AG04450 (cell line): ENCODE data around the gene SEMA5A. TPM values are rescaled to one million over a fixed set of nuclear protein-coding genes. Genes with fewer than 3 reads are reported as not detected.

Experiments used
- CTCF ChIA-PET: fragments of 300-600, 350-600 bp; formaldehyde crosslinking; extraction: SDS; loops from one replicate; lab custom pipeline; 2022; ENCODE audit warnings: antibody characterized with exemption, inconsistent platforms; lab: Charles Lee
- POLR2A ChIA-PET: fragments of 350-600 bp; formaldehyde crosslinking; extraction: SDS; loops from one replicate; lab custom pipeline; 2021; ENCODE audit warnings: antibody characterized with exemption, inconsistent platforms; lab: Yijun Ruan, JAX
- DNase-seq: peaks from one replicate; pipeline ENCODE4 v3.0.0-alpha.2; 2011; ENCODE audit warnings: low read depth, low spot score
- H3K27ac ChIP-seq: one replicate; pipeline ENCODE4 v1.5.1; 2012; ENCODE audit warnings: low read depth, low read length, control low read depth
- H3K27me3 ChIP-seq: one replicate; pipeline ENCODE4 v1.6.0; 2012; ENCODE audit warnings: low read length; ENCODE audit not compliant: control insufficient read depth, insufficient read depth
- H3K4me3 ChIP-seq: 2 replicates; pipeline ENCODE4 v1.5.1; 2011; ENCODE audit warnings: mild to moderate bottlenecking, low read depth, low read length, control low read depth
- H3K9me3 ChIP-seq: 2 replicates; pipeline ENCODE4 v1.5.1; 2012; ENCODE audit warnings: low read length; ENCODE audit not compliant: control insufficient read depth, insufficient read depth
- polyA plus RNA-seq: library from polyadenylated mRNA; depleted of rRNA; stranded (reverse); fragments of >200 nt; gene quantifications from 2 replicates; pipeline ENCODE4 v1.2.3, GENCODE V29; 2011
- TF ChIP-seq, protein P1 (sequence below): IDR thresholded peaks from 2 replicates; pipeline ENCODE4 v1.5.1; 2011; ENCODE audit warnings: low read depth, low read length, control low read depth, inconsistent platforms

The SEMA5A gene
- polyA plus RNA-seq, 1 experiment: 31.8 TPM

DNA sequence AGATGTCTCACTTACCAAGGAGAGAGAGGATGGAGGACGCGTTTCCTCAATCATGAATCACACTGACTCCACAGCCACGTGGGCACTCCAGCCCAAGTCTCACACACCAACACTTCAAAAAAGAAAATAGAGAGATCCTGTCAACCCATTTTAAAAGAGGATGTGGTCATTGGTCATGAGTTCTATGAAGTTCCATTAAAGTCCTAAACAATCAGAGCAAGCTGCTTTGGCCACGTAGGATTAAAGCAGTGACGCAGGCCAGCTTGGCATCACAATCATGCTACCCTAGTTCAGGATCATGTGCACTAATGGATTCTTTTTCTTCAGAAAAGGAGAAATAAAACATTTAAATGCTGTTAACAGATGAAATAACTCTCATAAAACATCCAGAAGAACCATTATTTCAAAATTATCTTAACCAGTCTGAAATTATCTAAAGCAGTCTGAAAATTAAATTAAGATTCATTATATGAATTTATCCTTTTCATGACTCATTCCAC is 108.1 kb downstream of the SEMA5A start:
- CTCF ChIA-PET: no interaction called here
- TF ChIP-seq, protein P1, sequence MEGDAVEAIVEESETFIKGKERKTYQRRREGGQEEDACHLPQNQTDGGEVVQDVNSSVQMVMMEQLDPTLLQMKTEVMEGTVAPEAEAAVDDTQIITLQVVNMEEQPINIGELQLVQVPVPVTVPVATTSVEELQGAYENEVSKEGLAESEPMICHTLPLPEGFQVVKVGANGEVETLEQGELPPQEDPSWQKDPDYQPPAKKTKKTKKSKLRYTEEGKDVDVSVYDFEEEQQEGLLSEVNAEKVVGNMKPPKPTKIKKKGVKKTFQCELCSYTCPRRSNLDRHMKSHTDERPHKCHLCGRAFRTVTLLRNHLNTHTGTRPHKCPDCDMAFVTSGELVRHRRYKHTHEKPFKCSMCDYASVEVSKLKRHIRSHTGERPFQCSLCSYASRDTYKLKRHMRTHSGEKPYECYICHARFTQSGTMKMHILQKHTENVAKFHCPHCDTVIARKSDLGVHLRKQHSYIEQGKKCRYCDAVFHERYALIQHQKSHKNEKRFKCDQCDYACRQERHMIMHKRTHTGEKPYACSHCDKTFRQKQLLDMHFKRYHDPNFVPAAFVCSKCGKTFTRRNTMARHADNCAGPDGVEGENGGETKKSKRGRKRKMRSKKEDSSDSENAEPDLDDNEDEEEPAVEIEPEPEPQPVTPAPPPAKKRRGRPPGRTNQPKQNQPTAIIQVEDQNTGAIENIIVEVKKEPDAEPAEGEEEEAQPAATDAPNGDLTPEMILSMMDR: no peak
- POLR2A ChIA-PET: no interaction called here

DNA sequence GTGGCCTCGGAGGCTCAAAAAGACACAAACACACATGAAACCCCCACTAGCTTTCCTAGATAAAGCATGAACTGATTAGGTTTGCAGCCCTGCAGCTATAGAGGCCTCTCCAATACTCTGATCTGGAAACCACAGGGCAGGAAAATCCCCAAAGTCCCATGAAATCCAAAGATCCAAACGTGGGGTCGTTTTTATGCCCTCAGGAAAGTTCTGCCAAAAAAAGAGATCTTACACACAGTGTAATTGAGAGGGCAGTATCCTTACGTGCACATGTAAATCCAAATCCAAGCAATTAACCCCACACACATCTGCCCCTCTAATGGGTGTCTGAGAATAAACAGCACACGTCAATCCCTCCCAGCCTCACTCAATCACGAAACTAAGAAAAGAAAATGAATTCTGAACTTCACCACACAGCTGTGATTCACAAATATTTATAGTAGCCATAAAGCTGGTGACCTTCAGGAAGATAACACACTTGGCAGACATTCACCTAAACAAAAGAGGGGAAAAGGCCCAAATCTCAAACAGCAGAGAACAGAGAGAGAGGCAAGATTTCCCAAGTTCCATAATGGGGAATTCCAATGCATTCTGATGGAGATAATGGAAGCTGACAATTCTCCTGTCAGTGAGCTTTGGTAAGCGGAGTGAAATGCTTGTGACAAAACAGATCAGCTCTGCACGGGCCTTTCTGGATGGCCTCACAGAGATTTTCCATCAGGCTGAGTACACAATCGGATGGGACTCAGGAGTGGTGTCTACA is 114.2 kb downstream of the SEMA5A start:
- TF ChIP-seq, protein P1: no peak
- Histone ChIP-seq H3K4me3 (no peak overlapping the region), H3K27ac (peak overlapping the region; percentile 76), H3K9me3 (no peaks in the 10 kb centered on the region), H3K27me3 (no peaks in the 10 kb centered on the region)
- DNase-seq: no peak
- CTCF ChIA-PET: interaction anchor here (0.5 kb wide), 1 partner anchor 150 kb away, joined by 3 read pairs; no protein-coding TSS in a partner anchor
- POLR2A ChIA-PET: interaction anchor here (0.8 to 1.0 kb wide), 2 partner anchors 51 to 974 kb away, joined by 3 read pairs; no protein-coding TSS in a partner anchor

More for the DNA sequence above, 108.1 kb downstream of the SEMA5A start:
- H3K27me3 ChIP-seq: no peaks in the 10 kb centered on the region
- DNase-seq: no peak
- no peak overlapping the region for H3K4me3 ChIP-seq
- no peak overlapping the region for H3K27ac ChIP-seq
- H3K9me3 ChIP-seq: no peaks in the 10 kb centered on the region

DNA sequence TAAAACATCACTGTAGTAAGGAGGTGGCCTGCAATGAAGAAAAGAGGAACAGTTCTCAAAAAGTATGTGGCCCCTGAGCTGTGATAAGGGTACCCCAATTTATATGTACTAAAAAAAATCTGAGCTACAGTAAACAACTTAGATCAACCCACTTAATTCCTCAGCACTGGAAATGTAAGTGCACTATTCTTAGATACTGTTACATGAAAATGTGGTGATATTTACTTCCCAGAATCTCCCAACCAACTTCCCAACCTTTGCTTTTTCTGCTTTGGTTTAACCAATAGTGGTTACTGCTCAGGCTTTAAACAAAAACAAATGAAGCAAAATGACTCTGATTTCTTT is 114.8 kb downstream of the SEMA5A start:
- peak overlapping the region; percentile 76 for H3K27ac ChIP-seq
- DNase-seq: no peak
- H3K27me3 ChIP-seq: no peaks in the 10 kb centered on the region
- H3K4me3 ChIP-seq: no peak overlapping the region
- POLR2A ChIA-PET: interaction anchor here (0.8 kb wide), 1 partner anchor 974 kb away, joined by 3 read pairs; no protein-coding TSS in a partner anchor
- H3K9me3 ChIP-seq: no peaks in the 10 kb centered on the region
- TF ChIP-seq, protein P1: no peak
- CTCF ChIA-PET: interaction anchor here (0.7 kb wide), 1 partner anchor 315 kb away, joined by 3 read pairs; no protein-coding TSS in a partner anchor

DNA sequence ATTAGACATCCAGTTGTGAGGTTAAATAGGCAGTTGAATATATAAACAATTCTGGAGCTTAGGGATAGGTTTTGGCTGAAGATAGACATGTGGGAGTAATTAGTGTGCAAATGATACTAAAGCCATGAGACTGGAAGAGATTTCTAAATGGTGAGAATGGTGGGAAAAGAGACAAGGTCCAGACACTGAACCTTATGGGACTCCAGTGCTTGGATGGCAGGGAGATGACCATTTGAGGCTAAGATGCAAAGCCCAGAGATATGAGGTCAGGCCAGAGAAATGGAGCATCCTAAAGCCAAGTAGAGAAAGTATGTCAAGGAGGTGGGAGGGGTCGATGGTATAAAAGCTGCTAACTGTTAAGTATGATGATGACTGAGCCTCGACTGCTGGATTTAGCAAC is 115.6 kb downstream of the SEMA5A start:
- TF ChIP-seq, protein P1: no peak
- POLR2A ChIA-PET: no interaction called here
- no peak overlapping the region for H3K27ac ChIP-seq
- CTCF ChIA-PET: no interaction called here
- no peaks in the 10 kb centered on the region for H3K27me3 ChIP-seq
- H3K4me3 ChIP-seq: no peak overlapping the region
- H3K9me3 ChIP-seq: no peaks in the 10 kb centered on the region
- DNase-seq: no peak

DNA sequence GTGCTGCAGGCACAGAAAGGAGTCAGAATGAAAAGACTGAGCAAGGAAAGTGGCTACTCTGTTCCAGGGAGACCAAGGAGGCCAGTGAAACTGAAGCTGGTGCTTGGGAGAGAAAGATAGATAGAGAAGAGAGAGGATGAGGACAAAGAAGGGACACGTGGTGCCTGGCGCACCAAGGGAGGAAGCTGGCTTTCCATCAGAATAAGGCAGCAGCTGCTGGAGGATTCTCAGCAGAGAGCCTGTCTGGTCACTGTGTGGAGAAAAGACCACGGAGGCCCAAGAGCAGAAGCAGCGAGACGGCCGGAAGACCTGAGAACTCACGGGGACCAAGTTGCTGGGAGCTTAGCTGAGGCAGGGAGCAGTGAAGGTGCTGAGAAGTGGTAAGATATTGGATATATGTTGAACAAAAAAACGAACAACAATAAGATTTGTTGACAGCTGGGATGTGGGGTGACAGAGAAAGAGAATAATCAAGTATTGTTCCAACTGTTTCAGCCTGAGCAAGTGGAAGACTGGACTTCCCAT is 116.1 kb downstream of the SEMA5A start:
- no peak overlapping the region for H3K4me3 ChIP-seq
- no peaks in the 10 kb centered on the region for H3K27me3 ChIP-seq
- no peaks in the 10 kb centered on the region for H3K9me3 ChIP-seq
- no peak for DNase-seq
- TF ChIP-seq, protein P1: no peak
- H3K27ac ChIP-seq: no peak overlapping the region
- ChIA-PET CTCF (interaction anchor here (1.0 kb wide), 1 partner anchor 114 kb away, joined by 4 read pairs; no protein-coding TSS in a partner anchor), POLR2A (no interaction called here)
